NCI-H2171 (cell line): ENCODE data around the gene KRTAP4-3.
"Not testable (repeated sequence)": the region's sequence is repeated elsewhere in the genome, so short reads cannot be mapped to it uniquely, and the experiment has no call there.

Experiments used
- DNase-seq: peaks from one replicate; lab custom pipeline; 2025; lab: John Stamatoyannopoulos, UW

The KRTAP4-3 gene

GRCh38 chr17:41151525-41151924, 16.5 kb downstream of the KRTAP4-3 start:
- no peak for DNase-seq

- DNase-seq = no peak
Measured at GRCh38 chr17:41150026-41150425, 18.0 kb downstream of the KRTAP4-3 start.

DNA sequence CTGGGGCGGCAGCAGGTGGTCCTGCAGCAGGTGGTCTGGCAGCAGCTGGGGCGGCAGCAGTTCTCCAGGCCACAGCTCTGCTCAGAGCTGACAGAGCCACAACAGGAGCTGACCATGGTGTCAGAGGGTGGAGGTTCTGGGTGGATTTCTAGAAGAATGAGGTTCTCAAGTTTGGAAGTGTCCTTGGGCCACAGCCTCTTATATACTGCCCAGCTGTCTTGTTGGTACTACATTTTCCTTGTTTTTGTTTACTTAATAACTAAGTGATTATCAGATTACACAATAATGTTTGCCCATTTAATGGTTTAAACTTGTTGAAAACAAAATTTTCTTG, 18.4 kb downstream of the KRTAP4-3 start, which contains the start of gene KRTAP4-5:
Gene KRTAP4-5 (minus strand): TSS at position 174 of the 334 bp plus-strand sequence. CDS start 58 bp downstream, at position 116.
- DNase-seq = no peak

DNA sequence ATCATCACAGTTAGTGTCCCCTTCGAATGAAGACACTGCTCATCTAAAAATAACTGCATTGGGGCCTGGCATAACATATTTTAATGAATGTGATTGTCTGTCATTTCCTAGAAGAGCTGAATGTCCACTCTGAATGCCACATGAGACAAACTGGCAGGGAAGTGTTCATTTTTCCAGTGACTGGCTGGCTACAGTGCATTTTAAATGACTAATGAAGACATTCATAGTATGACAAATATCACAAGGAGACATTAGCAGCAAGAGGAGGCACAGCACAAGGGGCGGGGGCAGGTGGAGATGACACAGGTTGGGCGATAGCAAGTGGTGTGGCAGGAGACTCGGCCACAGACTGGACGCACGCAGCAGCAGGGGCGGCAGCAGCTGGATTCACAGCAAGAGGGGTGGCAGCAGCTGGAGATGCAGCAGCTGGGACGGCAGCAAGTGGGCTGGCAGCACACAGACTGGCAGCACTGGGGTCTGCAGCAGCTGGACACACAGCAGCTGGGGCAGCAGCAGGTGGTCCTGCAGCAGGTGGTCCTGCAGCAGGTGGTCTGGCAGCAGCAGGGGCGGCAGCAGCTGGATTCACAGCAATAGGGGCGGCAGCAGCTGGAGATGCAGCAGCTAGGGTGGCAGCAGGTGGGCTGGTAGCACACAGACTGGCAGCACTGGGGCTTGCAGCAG, 18.9 kb downstream of the KRTAP4-3 start:
- not testable (repeated sequence) for DNase-seq

DNA sequence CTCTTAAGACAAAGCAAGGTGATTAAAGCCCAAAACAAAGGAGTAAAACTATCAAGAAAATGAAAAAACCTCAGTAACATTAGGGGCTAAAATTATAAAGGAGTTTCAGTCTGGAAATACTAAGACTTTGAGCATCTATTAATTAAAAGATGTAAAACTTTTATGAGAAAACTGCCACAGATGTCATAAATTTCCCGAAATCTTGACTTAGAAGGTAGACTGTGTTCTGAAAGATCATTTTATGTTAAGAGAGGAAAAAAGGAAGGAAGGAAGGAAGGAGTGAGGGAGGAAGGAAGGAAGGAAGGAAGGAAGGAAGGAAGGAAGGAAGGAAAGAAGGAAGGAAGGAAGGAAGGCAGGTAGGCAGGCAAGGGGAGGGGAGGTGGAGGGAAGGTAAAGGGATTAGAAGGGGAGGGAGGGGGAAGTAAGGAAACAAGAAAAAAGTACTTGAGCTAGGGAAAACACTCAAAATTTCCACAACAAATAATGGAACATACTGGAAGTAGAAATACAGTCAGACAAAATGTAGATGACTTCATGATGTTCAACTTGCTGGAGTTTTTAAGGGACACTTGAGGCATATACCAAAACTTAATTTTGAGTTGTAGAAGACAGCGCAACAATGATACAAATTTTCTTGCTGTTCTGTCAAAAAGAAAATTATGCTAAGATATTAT, 20.4 kb downstream of the KRTAP4-3 start:
- no peak for DNase-seq

DNA sequence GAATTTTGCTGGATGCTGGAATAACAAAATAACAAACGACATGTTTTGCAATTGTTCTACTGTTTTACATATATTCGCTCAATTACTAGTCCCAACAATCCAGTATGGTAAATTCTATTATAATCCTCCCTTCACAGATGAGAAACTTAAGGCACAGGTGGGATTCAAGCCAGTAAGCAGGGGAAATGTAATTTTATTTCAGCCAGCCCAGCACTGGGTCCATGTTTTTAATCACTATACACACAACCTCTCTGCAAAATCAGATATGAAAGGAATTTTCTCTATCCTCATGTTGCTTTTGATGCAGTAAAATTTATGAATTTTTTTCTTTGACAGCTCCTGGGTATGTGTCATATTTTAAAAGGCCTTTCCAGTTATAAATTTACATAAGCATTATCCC, 22.8 kb downstream of the KRTAP4-3 start:
- DNase-seq = no peak

- DNase-seq = no peak
Measured at GRCh38 chr17:41144846-41145245, 23.2 kb downstream of the KRTAP4-3 start.

DNA sequence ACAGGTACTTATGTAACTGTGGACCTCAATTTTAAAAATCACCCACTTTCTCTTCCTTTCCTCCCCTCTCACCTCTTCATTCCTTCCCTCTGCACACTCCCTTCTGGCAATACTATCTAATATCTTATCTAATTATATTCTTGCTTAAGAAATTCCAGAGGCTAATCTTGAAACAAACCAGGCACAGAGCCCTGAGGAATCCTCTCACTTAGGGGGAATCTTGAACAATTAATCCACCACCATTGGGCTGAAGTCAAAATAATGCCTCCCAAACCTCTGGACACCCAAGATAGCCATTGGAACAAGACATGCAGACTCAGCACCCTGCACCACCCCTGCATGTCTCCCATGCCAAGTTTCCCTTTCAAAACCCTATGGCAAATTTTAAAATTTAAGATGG, 26.7 kb downstream of the KRTAP4-3 start:
- DNase-seq = no peak

DNA sequence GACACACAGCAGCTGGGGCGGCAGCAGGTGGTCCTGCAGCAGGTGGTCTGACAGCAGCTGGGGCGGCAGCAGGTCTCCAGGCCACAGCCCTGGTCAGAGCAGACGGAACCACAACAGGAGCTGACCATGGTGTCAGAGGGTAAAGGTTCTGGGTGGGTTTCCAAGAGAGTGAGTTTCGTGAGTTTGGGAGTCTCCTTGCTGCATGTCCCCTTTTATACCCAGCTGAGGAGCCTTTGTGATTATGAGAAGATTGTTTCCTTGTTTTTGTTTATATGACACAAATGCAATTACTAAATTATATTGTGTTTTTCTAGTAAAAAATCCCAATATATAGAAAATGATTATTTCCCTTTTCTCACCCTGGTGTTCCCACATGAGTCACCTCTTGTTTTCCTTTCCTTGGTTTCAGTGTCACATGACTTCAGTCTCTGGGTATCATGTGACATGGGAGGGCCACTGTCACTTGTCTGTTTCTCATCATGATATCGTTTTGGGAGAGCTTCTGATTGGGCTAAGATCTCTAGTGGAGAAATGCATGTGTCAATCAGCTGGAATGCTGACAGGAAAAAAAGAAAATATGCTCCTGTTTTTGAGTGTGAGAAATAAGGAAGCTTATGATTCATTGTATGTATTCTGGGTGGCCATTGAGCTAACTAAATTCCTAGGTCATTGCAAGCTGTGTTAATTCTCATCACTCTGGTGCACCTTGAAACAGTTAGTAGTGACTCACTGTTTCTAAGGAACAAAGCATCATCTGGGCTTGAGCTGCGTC, 27.5 kb downstream of the KRTAP4-3 start, which contains the start of gene KRTAP4-6:
Gene KRTAP4-6 (minus strand): TSS at position 185 of the 772 bp plus-strand sequence. CDS start 57 bp downstream, at position 128.
- DNase-seq = no peak

- DNase-seq = not testable (repeated sequence)
Measured at GRCh38 chr17:41139865-41140264, 28.2 kb downstream of the KRTAP4-3 start.

DNA sequence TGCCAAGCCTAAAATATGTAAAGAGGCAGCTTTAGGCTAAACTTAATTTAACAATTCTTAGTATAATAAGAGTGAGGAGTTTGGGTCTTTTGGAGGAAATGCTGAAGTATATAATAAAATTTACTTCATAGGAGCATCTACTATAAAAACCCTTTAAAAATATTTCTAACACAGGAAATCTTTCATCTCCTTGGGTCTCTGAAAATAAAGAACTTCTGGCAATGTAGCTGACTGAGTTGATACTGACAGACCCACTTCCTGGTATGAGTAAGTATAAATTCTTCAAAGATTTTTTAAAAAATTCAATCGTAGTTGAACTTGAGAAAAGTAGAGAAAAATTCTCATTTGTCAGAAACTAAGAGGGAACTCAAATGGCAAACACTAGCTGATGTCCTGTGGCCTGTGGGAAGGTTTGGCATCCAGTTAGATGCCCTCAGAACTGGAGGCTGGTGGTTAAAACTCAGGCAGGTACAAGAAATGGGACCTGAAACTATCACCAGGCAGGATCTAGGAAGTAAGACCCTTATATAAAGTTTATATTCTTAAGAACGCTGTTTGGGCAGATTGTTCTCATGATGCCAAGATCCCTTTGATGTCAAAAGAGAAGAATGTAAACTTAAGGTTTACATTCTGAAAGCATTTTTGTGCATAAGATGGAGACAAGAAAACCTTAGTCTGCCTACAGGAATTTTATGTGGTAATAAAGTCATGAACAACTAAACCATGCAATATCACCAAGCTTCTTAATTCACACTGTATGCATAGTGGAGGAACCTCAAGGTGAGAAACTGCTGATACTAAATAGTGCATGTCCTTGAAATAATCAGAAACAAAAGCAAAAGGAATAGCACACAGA, 33.9 kb downstream of the KRTAP4-3 start:
- no peak for DNase-seq

DNA sequence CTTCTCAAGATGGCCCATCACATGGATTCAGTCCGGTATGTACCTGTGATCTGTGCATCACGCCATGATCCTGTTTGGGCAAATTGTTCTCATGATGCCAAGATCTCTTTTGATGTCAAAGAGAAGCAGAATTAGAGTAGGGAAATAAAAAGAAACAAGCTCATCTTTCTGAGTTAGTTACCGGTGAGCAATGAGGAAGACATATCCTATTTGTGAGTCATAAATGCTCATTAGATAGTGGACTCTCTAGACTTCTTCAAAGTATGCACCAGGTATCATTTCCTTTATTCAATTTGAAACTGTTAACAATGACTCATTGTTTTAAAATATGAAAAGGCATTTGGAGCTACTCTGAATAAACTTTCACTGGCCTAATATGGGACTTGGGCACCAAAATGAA, 36.0 kb downstream of the KRTAP4-3 start:
- DNase-seq = no peak

- DNase-seq = no peak
Measured at GRCh38 chr17:41127371-41127770, 40.6 kb downstream of the KRTAP4-3 start.

DNA sequence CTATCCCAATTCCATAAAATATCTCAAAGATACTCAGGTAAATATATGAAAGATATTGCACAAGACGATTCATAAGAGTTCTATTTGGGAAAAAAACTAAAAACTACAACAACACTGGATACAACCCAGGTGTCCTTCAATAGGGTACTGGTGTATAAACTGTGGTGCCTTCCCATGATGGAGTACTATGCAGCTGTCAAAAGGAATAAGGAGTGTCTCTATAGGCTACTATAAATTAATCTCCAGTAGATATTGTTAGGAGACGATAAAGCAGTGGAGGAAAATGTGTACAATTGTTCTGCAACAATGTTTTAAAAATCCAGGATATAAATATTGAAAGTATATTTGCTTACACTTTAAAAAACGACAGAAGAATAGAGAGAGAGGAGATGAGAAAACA, 41.6 kb downstream of the KRTAP4-3 start:
- no peak for DNase-seq

GRCh38 chr17:41125064-41125463, 43.0 kb downstream of the KRTAP4-3 start:
- no peak for DNase-seq

GRCh38 chr17:41123991-41124371, 44.0 kb downstream of the KRTAP4-3 start, which contains the start of gene KRTAP4-12:
Gene KRTAP4-12 (minus strand): TSS chr17:41124182. CDS start chr17:41124122, 60 bp downstream.
- DNase-seq = not testable (repeated sequence)

GRCh38 chr17:41123292-41123990, 44.6 kb downstream of the KRTAP4-3 start:
- not testable (repeated sequence) for DNase-seq

- DNase-seq = no peak
Measured at GRCh38 chr17:41121742-41122141, 46.3 kb downstream of the KRTAP4-3 start.

DNA sequence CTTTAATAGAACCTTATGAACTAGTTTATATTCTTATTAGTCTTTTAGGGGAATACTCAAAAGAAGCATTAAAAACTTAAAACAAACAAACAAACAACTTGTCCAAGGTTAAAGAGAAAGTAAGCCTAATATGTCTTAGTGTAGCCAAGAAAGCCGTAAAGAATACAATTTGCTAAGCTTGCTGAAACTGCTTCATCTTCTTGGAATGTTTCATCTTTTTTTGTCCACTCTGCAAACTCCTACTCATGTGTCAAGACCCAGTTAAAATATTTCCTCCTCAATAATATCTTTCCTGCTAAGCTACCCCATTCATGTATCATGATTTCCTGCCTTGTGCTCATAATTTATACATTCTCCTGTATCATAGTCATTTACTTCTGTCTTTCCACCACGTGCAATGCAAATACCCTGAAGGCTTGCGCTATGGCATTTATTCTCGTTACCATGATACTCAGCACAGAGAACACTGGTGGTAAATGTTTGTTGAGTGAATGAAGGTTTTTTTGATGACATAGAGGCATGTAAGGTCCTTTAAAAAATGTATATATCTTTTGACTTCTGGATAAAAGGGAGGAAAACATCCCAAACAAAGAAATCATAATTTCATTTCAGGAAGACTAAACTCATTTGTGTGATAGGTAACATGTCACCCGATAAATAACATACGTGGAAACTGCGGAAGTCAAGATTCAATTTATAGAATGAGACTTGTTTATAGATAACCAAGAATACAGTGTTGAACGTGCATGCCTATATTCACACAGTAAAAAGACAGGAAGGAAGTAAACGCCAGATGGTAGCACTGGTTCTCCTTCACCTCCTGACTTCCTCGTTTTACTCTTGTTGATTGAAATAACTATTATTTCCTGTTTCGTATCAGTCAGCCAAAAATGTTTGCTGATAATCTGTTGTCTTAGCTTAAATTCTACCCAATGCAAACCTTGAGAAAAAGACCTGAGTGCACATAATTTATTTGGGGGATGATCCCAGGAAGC, 48.0 kb downstream of the KRTAP4-3 start:
- not testable (repeated sequence) for DNase-seq

DNA sequence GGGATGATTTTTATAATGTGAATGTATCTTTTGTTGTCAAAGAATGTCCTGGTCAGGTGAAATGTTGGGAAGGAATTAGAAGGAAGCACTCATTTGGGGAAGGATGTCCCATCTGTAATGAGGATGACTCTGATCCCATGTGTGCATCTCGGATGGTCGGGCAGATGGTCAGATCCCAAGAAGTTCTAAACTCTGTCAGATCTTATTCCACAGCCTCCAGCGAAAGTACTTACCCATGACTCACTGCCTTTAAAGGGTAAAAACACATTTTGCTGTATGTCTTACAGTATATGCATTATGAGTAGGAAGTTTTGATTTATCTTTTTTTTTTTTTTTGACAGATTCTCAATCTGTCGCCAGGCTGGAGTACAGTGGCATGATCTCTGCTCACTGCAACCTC, 49.3 kb downstream of the KRTAP4-3 start:
- DNase-seq = no peak
